ENCODE measurements around the gene ARFGAP2. TPM values are rescaled to one million over a fixed set of nuclear protein-coding genes. Genes with fewer than 3 reads are reported as not detected.

ARFGAP2 gene
- total RNA-seq, 1 experiment from 2014 or later: 100.0 TPM

DNA sequence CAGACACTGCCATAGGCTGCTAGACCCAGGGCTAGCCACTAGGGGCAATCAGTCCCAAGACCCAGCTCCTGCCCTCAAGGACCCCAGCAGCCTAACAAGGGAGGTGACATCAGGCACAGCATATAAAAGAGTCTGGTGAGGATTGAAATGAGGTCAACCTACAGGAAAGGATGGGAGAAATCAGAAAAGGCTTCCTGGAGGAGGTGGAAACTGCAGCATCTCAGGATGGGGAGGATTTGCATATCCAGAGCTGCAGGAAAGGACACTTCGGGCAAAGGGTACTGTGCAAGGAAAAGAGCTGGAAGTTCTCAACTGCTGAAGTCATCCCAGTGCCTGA lies 2.9 kb upstream of the ARFGAP2 start:
- Mint-ChIP-seq H3K36me3 (ENCODE audit: insufficient read depth, unreplicated experiment) (peaks cover 49% of the 10 kb centered on the region), H3K27me3 (ENCODE audit: insufficient read depth, unreplicated experiment) (no peaks in the 10 kb centered on the region), H3K4me3 (ENCODE audit: unreplicated experiment) (no peak overlapping the region), H3K27ac (ENCODE audit: unreplicated experiment) (peak overlapping the region; percentile 43), H3K9me3 (ENCODE audit: unreplicated experiment) (no peaks in the 10 kb centered on the region), H3K4me1 (ENCODE audit: low read depth, unreplicated experiment) (peaks cover 20% of the 10 kb centered on the region)
- peaks cover 8% of the 10 kb centered on the region; the same call in 1 of the 2 replicates for H3K4me1 ChIP-seq
- H3K36me3 ChIP-seq (ENCODE audit: control insufficient read depth, insufficient read depth, low read length): peaks cover 7% of the 10 kb centered on the region
- H3K9me3 ChIP-seq: no peaks in the 10 kb centered on the region
- BruUV-seq (replicated peaks): no TSS peak
- H3K27me3 ChIP-seq (replicated peaks; ENCODE audit: control insufficient read depth, insufficient read depth, low read length): no peaks in the 10 kb centered on the region
- TF ChIP-seq, protein P1, sequence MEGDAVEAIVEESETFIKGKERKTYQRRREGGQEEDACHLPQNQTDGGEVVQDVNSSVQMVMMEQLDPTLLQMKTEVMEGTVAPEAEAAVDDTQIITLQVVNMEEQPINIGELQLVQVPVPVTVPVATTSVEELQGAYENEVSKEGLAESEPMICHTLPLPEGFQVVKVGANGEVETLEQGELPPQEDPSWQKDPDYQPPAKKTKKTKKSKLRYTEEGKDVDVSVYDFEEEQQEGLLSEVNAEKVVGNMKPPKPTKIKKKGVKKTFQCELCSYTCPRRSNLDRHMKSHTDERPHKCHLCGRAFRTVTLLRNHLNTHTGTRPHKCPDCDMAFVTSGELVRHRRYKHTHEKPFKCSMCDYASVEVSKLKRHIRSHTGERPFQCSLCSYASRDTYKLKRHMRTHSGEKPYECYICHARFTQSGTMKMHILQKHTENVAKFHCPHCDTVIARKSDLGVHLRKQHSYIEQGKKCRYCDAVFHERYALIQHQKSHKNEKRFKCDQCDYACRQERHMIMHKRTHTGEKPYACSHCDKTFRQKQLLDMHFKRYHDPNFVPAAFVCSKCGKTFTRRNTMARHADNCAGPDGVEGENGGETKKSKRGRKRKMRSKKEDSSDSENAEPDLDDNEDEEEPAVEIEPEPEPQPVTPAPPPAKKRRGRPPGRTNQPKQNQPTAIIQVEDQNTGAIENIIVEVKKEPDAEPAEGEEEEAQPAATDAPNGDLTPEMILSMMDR (IDR thresholded peaks at IDR 0.05; ENCODE audit: insufficient read depth in 1 of 2, low read depth in 1 of 2, low read length in 1 of 2, severe bottlenecking in 1 of 2, unreplicated experiment in 1 of 2): peak; percentile 83
- ChIA-PET POLR2A (interaction anchor here (1.0 to 1.1 kb wide), 2 partner anchors 34 to 69 kb away, joined by 3 to 7 read pairs; partner anchors contain the start of gene ACP2), CTCF (interaction anchor here (0.6 to 2.6 kb wide), 11 partner anchors 8 to 175 kb away, joined by 3 to 13 read pairs (median 6); partner anchors contain the start of genes DDB2 and NR1H3)
- peak; percentile 73 to 74 for DNase-seq
- intact Hi-C loops (cut with micrococcal nuclease; ENCODE audit: unreplicated experiment): loop anchor here (5.0 kb wide), 2 partner anchors 38 to 53 kb away; no protein-coding TSS in a partner anchor
- H3K4me3 ChIP-seq (ENCODE audit: low read depth, low read length): no peak overlapping the region

DNA sequence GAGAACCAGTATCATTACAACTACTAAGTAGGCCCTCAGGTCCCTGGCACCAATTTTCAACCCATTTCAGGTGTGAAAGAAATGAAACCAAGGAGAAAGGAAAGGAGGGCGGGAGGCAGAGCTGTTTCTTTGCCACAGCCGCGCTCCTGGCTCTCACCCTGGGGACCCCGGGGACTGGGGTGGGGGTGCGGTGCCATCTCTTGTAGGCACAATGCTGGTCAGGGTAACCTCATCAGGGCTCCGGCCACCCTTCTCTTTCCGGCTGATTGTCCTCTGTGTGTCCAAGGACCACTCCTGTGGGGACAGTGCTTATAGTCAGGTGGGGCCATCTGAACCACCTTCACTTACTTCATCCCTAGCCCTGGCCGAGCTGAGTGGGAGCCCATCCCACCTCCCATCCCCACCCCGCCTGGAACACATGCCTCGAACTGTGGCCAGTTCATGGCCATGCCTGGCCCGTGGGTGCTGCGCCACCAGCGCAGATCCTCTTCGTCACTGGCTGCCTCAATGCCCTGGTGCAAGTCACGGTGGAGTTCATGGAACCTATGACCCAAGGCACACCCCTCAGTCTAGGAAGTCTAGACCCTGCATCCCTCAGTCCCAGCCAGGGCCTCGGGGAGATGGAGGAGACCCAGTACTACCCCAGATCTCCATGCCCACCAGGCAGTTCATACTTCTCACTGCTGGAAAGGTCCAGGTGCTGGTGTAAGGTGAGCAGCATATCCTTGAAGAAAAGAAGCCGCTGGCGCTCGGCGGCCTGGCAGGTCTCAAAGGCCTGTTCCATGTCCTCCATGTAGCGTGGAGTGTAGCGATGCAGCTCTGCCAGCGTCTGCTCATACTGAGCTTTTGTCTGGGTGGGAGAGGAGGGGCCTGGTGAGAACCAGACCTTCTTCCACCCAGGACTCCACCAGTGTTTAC lies 2.3 kb upstream of the ARFGAP2 start:
- Histone ChIP-seq H3K4me3 (ENCODE audit: low read depth, low read length) (no peak overlapping the region), H3K27me3 (replicated peaks; ENCODE audit: control insufficient read depth, insufficient read depth, low read length) (no peaks in the 10 kb centered on the region), H3K36me3 (ENCODE audit: control insufficient read depth, insufficient read depth, low read length) (peaks cover 7% of the 10 kb centered on the region), H3K4me1 (peaks cover 8% of the 10 kb centered on the region; the same call in 1 of the 2 replicates), H3K9me3 (no peaks in the 10 kb centered on the region)
- intact Hi-C loops (cut with micrococcal nuclease; ENCODE audit: unreplicated experiment): loop anchor here (5.0 kb wide), 2 partner anchors 38 to 53 kb away; no protein-coding TSS in a partner anchor
- TF ChIP-seq, protein P1 (IDR thresholded peaks at IDR 0.05; ENCODE audit: insufficient read depth in 1 of 2, low read depth in 1 of 2, low read length in 1 of 2, severe bottlenecking in 1 of 2, unreplicated experiment in 1 of 2): no peak
- Mint-ChIP-seq H3K27ac (ENCODE audit: unreplicated experiment) (peak overlapping the region; percentile 43), H3K4me1 (ENCODE audit: low read depth, unreplicated experiment) (peaks cover 20% of the 10 kb centered on the region), H3K36me3 (ENCODE audit: insufficient read depth, unreplicated experiment) (peaks cover 50% of the 10 kb centered on the region), H3K4me3 (ENCODE audit: unreplicated experiment) (no peak overlapping the region), H3K27me3 (ENCODE audit: insufficient read depth, unreplicated experiment) (no peaks in the 10 kb centered on the region), H3K9me3 (ENCODE audit: unreplicated experiment) (no peaks in the 10 kb centered on the region)
- CTCF ChIA-PET: interaction anchor here (0.6 to 2.6 kb wide), 14 partner anchors 8 to 176 kb away, joined by 3 to 13 read pairs (median 6); partner anchors contain the start of genes DDB2 and NR1H3
- BruUV-seq (replicated peaks): no TSS peak
- POLR2A ChIA-PET: interaction anchor here (1.0 to 1.1 kb wide), 2 partner anchors 35 to 70 kb away, joined by 3 to 7 read pairs; partner anchors contain the start of gene ACP2
- DNase-seq: no peak

DNA sequence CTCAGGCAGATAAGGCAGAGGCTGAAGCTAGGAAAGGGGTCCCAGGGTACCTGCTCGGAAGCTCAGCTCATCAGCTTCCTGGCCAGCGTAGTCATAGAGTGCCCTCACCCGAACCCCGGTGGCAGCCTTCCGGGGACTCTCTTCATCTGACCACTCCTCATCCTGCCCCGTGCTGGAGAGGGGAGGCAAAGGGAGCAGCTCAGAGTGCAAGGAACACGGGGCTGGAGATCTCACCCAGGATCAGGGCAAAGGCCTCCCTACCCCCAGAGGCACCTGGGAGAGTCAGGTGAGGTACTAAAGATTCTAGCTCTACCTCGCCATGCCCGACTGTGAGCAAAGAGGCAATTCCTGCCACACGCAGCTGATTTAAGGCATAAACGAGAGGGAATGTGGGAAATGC lies 1.6 kb upstream of the ARFGAP2 start:
- CTCF ChIA-PET: interaction anchor here (1.0 to 2.6 kb wide), 7 partner anchors 9 to 177 kb away, joined by 5 to 12 read pairs (median 6); partner anchors contain the start of genes ACP2, DDB2 and NR1H3
- peaks cover 20% of the 10 kb centered on the region for H3K4me1 Mint-ChIP-seq (ENCODE audit: low read depth, unreplicated experiment)
- no peak for DNase-seq
- H3K27ac Mint-ChIP-seq (ENCODE audit: unreplicated experiment): no peak overlapping the region
- no peaks in the 10 kb centered on the region for H3K27me3 Mint-ChIP-seq (ENCODE audit: insufficient read depth, unreplicated experiment)
- intact Hi-C loops (cut with micrococcal nuclease; ENCODE audit: unreplicated experiment): loop anchor here (5.0 kb wide), 2 partner anchors 39 to 54 kb away; no protein-coding TSS in a partner anchor
- TF ChIP-seq, protein P1 (IDR thresholded peaks at IDR 0.05; ENCODE audit: insufficient read depth in 1 of 2, low read depth in 1 of 2, low read length in 1 of 2, severe bottlenecking in 1 of 2, unreplicated experiment in 1 of 2): no peak
- Histone ChIP-seq H3K4me1 (peaks cover 8% of the 10 kb centered on the region; the same call in 1 of the 2 replicates), H3K9me3 (no peaks in the 10 kb centered on the region), H3K36me3 (ENCODE audit: control insufficient read depth, insufficient read depth, low read length) (peaks cover 8% of the 10 kb centered on the region), H3K27me3 (replicated peaks; ENCODE audit: control insufficient read depth, insufficient read depth, low read length) (no peaks in the 10 kb centered on the region), H3K4me3 (ENCODE audit: low read depth, low read length) (no peak overlapping the region)
- POLR2A ChIA-PET: interaction anchor here (1.2 kb wide), 1 partner anchor 9 kb away, joined by 3 read pairs; no protein-coding TSS in a partner anchor
- H3K36me3 Mint-ChIP-seq (ENCODE audit: insufficient read depth, unreplicated experiment): peaks cover 57% of the 10 kb centered on the region
- BruUV-seq (replicated peaks): no TSS peak
- H3K4me3 Mint-ChIP-seq (ENCODE audit: unreplicated experiment): no peak overlapping the region
- no peaks in the 10 kb centered on the region for H3K9me3 Mint-ChIP-seq (ENCODE audit: unreplicated experiment)
